Measurements from ENCODE around the gene ETAA1. TPM values are rescaled to one million over a fixed set of nuclear protein-coding genes. Genes with fewer than 3 reads are reported as not detected.

Gene ETAA1
- total RNA-seq, 3 donors from 2014 or later, result 10.4 to 11.3 (median 10.7) TPM

GRCh38 chr2:67455219-67456142 is 58.3 kb downstream of the ETAA1 start:
- peaks cover 3% of the 10 kb centered on the region for H3K27me3 Mint-ChIP-seq (ENCODE audit: low read depth)
- H3K36me3 Mint-ChIP-seq (ENCODE audit: insufficient read depth), result no peaks in the 10 kb centered on the region
- no peak overlapping the region for H3K4me3 Mint-ChIP-seq
- DNase-seq (no peak), ATAC-seq (no peak)
- no peaks in the 10 kb centered on the region for H3K9me3 Mint-ChIP-seq
- no peaks in the 10 kb centered on the region for H3K4me1 Mint-ChIP-seq (ENCODE audit: low read depth)

GRCh38 chr2:67456428-67456827 is 59.3 kb downstream of the ETAA1 start:
- no peak overlapping the region for H3K4me3 Mint-ChIP-seq
- no peak for DNase-seq
- H3K36me3 Mint-ChIP-seq (ENCODE audit: insufficient read depth), result no peaks in the 10 kb centered on the region
- no peak for ATAC-seq
- H3K9me3 Mint-ChIP-seq, result no peaks in the 10 kb centered on the region
- H3K27me3 Mint-ChIP-seq (ENCODE audit: low read depth), result peaks cover 3% of the 10 kb centered on the region
- no peaks in the 10 kb centered on the region for H3K4me1 Mint-ChIP-seq (ENCODE audit: low read depth)

- H3K9me3 Mint-ChIP-seq, result no peaks in the 10 kb centered on the region
- H3K4me1 Mint-ChIP-seq (ENCODE audit: low read depth), result no peaks in the 10 kb centered on the region
- no peak for ATAC-seq
- no peak for DNase-seq
- H3K4me3 Mint-ChIP-seq, result no peak overlapping the region
- H3K36me3 Mint-ChIP-seq (ENCODE audit: insufficient read depth), result no peaks in the 10 kb centered on the region
- H3K27me3 Mint-ChIP-seq (ENCODE audit: low read depth), result no peaks in the 10 kb centered on the region
These were observed 60.6 kb downstream of the ETAA1 start for GRCh38 chr2:67457699-67458098.

- Mint-ChIP-seq H3K4me1 (ENCODE audit: low read depth) (no peaks in the 10 kb centered on the region), H3K36me3 (ENCODE audit: insufficient read depth) (no peaks in the 10 kb centered on the region), H3K9me3 (no peaks in the 10 kb centered on the region), H3K4me3 (no peak overlapping the region), H3K27me3 (ENCODE audit: low read depth) (peaks cover 2% of the 10 kb centered on the region)
- DNase-seq (no peak), ATAC-seq (no peak)
These were observed 62.6 kb downstream of the ETAA1 start for GRCh38 chr2:67459761-67460160.

Data from activated T-cell treated with anti-CD3 and anti-CD28 coated beads, Interleukin-2, amount 50 U/mL, for 4 hours (primary cell).